Nephron (organoid): ENCODE data around the gene CLEC16A.

Experiments
- H3K27ac Mint-ChIP-seq, 3 experiments: 2 replicates each; pipeline ENCODE4 v1.8.0; 2020; ENCODE audit warnings: mixed read lengths in 3 of 3, mild to moderate bottlenecking in 2 of 3, moderate library complexity in 1 of 3
- H3K27me3 Mint-ChIP-seq: 2 replicates; pipeline ENCODE4 v1.8.0; 2021; ENCODE audit warnings: low read depth, mild to moderate bottlenecking, moderate library complexity, mixed read lengths
- H3K36me3 Mint-ChIP-seq: 2 replicates; pipeline ENCODE4 v1.8.0; 2020; ENCODE audit warnings: low read depth, mixed read lengths
- H3K4me1 Mint-ChIP-seq: 2 replicates; pipeline ENCODE4 v1.8.0; 2020; ENCODE audit warnings: mixed read lengths
- H3K4me3 Mint-ChIP-seq, 3 experiments: 2 replicates each; pipeline ENCODE4 v1.8.0; 2020; ENCODE audit warnings: mild to moderate bottlenecking in 3 of 3, mixed read lengths in 3 of 3, moderate library complexity in 2 of 3
- H3K9me3 Mint-ChIP-seq: 2 replicates; pipeline ENCODE4 v1.8.0; 2020; ENCODE audit warnings: mixed read lengths
- TF ChIP-seq, protein P1 (sequence below), 3 experiments: fragments of 200-600 bp; sonication (generic); IDR thresholded peaks; one replicate each; pipeline ENCODE4 v1.5.0; 2021; ENCODE audit warnings: antibody characterized with exemption in 3 of 3; ENCODE audit not compliant: unreplicated experiment in 3 of 3

Gene CLEC16A

DNA sequence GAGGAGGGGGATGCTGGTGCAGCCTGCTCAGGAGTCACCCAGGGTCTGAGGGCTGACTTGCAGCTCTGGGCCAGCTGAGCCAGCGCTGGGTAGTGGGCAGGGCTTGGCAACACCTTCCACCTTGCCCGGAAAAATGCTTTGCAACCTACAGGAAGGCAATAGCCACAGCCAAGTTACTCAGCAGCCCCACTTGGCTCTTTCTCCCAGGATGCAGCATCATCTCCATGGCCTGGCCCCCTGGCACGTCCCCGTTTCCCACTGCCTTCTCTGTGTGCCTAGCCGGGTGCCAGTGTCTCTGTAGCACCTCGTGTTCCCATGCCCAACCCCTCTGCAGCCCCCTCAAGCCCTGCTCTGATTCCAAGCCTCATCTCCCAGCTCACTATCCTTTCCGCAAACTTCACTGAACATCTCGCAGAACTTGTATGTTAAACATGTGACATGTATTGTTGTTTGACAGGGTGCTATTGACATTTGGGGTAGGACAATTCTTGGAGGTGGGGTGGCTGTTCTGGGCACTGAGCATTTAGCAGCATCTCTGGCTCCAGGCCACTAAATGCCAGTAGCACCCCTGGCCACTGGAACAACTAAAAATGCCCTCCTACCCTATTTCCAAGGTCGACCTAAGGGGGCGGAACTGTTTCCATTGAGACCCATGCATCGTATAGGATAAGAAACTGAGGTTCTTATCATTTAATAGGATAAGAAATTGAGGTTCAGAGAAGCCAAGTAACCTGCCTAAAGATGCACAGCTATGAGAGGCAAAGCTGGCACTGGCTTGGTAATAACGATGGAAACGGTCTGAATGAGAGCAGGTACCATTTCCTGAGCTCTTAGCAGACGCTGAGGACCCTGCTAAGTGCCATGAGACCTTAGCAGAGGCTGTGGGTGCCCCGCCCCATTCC lies 14.3 kb upstream of the CLEC16A start:
- no peaks in the 10 kb centered on the region for H3K9me3 Mint-ChIP-seq
- H3K27me3 Mint-ChIP-seq = no peaks in the 10 kb centered on the region
- TF ChIP-seq, protein P1, sequence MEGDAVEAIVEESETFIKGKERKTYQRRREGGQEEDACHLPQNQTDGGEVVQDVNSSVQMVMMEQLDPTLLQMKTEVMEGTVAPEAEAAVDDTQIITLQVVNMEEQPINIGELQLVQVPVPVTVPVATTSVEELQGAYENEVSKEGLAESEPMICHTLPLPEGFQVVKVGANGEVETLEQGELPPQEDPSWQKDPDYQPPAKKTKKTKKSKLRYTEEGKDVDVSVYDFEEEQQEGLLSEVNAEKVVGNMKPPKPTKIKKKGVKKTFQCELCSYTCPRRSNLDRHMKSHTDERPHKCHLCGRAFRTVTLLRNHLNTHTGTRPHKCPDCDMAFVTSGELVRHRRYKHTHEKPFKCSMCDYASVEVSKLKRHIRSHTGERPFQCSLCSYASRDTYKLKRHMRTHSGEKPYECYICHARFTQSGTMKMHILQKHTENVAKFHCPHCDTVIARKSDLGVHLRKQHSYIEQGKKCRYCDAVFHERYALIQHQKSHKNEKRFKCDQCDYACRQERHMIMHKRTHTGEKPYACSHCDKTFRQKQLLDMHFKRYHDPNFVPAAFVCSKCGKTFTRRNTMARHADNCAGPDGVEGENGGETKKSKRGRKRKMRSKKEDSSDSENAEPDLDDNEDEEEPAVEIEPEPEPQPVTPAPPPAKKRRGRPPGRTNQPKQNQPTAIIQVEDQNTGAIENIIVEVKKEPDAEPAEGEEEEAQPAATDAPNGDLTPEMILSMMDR (IDR thresholded peaks at IDR 0.05; ENCODE audit: unreplicated experiment in 3 of 3) = no peak
- no peaks in the 10 kb centered on the region for H3K4me1 Mint-ChIP-seq
- H3K36me3 Mint-ChIP-seq = peaks cover 33% of the 10 kb centered on the region
- H3K27ac Mint-ChIP-seq = no peak overlapping the region
- no peak overlapping the region for H3K4me3 Mint-ChIP-seq

DNA sequence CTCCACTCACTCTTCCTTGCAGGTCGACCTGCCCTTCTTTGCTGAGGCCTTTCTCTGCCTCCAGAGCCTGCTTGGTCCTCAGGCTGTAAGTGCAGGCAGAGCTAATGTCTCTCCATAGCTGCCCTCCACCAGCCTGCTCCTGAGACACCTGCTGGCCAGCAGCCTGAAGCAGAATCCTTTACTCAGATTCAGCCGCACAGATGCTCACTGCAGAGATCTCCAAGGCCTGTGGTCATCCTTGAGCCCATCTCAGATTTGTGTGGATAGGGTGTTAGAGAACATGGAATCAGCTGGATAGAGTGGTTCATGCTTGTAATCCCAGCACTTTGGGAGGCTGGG lies 13.6 kb upstream of the CLEC16A start:
- TF ChIP-seq, protein P1 (IDR thresholded peaks at IDR 0.05; ENCODE audit: unreplicated experiment in 3 of 3) = no peak
- H3K4me1 Mint-ChIP-seq = peaks cover 4% of the 10 kb centered on the region
- H3K27ac Mint-ChIP-seq = no peak overlapping the region
- no peaks in the 10 kb centered on the region for H3K9me3 Mint-ChIP-seq
- H3K36me3 Mint-ChIP-seq = peaks cover 29% of the 10 kb centered on the region
- no peaks in the 10 kb centered on the region for H3K27me3 Mint-ChIP-seq
- no peak overlapping the region for H3K4me3 Mint-ChIP-seq

DNA sequence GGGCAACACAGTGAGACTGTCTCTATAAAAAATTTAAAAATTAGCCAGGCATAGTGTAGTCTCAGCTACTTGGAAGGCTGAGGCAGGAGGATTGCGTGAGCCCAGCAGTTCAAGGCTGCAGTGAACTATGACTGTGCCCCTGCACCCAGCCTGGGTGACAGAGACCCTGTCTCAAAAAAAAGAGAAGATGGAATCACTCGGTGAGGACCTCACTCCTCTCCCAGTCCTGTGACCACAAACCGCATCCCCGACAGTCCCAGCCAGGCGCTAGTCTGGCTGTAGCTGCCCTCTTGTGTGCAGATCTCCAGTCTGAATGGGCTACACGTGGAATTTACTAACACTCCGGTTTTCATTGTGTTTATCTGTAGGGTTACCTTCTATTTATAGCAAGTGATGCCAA lies 13.2 kb upstream of the CLEC16A start:
- TF ChIP-seq, protein P1 (IDR thresholded peaks at IDR 0.05; ENCODE audit: unreplicated experiment in 3 of 3) = no peak
- H3K36me3 Mint-ChIP-seq = peaks cover 25% of the 10 kb centered on the region
- H3K27me3 Mint-ChIP-seq = no peaks in the 10 kb centered on the region
- peaks cover 7% of the 10 kb centered on the region for H3K4me1 Mint-ChIP-seq
- H3K9me3 Mint-ChIP-seq = no peaks in the 10 kb centered on the region
- H3K4me3 Mint-ChIP-seq = no peak overlapping the region
- H3K27ac Mint-ChIP-seq = no peak overlapping the region

DNA sequence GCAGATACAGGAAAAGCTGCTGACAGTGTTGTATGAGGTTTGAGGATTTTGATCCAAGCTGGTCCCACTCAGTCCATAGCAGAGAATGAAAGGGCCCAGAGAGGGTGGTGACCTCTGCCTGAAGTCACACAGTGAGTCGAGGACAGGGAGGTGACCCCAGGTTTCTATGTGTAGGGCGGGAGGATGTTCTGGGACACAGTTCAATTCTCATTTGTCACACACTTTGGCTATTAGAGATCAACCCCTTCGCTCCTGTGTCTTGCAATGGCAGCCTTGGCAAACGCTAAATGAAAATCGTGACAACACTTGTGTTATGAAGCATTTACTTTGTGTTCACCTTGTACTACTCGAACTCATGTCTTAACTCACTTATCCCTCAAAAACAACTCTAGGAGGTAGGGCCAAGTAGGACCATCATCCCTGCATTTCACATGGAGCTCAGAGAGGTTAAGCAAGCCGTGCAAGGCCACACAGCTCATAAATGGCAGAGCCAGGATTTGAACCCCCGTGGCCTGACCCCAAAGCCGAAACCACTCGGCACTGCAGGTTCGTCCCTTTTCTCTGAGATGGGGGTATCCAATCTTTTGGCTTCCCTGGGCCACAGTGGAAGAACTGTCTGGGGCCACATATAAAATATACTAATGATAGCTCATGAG lies 12.3 kb upstream of the CLEC16A start:
- no peaks in the 10 kb centered on the region for H3K27me3 Mint-ChIP-seq
- TF ChIP-seq, protein P1 (IDR thresholded peaks at IDR 0.05; ENCODE audit: unreplicated experiment in 3 of 3) = no peak
- no peak overlapping the region for H3K4me3 Mint-ChIP-seq

DNA sequence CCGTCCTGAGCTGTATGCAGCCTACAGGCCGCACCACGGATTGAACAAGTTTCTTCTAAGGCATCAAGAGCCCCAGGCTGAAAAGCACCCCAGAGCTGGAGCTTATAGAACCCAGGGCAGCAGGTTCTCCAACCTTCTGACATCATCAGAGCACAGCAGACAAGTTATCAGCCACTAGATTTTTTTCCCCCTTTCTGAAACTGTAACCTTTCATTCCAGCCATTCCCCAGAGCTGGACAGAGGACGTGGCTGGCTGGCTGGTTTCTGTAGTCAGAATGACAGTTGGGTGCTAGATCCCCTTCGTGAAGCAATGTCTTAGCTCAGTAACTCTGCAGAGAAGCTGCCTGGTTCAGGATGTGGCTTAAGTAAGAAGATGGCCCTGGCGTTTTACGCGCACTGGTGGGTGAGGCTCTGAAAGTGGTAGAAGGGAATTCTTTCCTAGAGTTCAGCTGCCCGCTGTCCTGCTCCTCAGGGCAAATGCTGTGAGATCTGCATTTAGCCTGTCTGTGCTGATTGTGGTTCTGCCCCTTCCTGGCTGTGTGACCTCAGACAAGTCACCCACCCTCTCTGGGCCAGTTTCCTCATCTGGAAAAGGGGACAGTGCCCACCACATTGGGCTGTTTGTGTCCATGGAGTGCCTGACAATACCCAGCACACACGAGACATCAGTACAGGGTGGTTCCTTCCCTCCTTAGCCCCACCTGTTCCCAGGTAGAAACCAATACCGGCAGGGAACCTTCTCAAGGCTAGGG lies 11.2 kb upstream of the CLEC16A start:
- no peaks in the 10 kb centered on the region for H3K9me3 Mint-ChIP-seq
- TF ChIP-seq, protein P1 (IDR thresholded peaks at IDR 0.05; ENCODE audit: unreplicated experiment in 3 of 3) = no peak
- no peak overlapping the region for H3K4me3 Mint-ChIP-seq
- peaks cover 13% of the 10 kb centered on the region for H3K36me3 Mint-ChIP-seq
- no peaks in the 10 kb centered on the region for H3K27me3 Mint-ChIP-seq
- H3K27ac Mint-ChIP-seq = no peak overlapping the region
- H3K4me1 Mint-ChIP-seq = peaks cover 19% of the 10 kb centered on the region

More for the DNA sequence above, 12.3 kb upstream of the CLEC16A start:
- Mint-ChIP-seq H3K27ac (no peak overlapping the region), H3K36me3 (peaks cover 22% of the 10 kb centered on the region), H3K4me1 (peaks cover 13% of the 10 kb centered on the region), H3K9me3 (no peaks in the 10 kb centered on the region)
